Nucleus accumbens (tissue), 56 donors: ENCODE results near the gene GAL3ST2.
"Not testable (repeated sequence)": the region's sequence is repeated elsewhere in the genome, so short reads cannot be mapped to it uniquely, and the experiment has no call there.

Experiments
- DNase-seq, 56 donors: peaks; one replicate each; lab custom pipeline; 2025; lab: John Stamatoyannopoulos, UW

The GAL3ST2 gene

GRCh38 chr2:241745276-241745675 is 31.3 kb upstream of the GAL3ST2 start:
- DNase-seq, result no peak

- no peak for DNase-seq
Observed at GRCh38 chr2:241746084-241746483, 30.5 kb upstream of the GAL3ST2 start.

- DNase-seq, result no peak
Observed at GRCh38 chr2:241748468-241749256, 28.0 kb upstream of the GAL3ST2 start.

DNA sequence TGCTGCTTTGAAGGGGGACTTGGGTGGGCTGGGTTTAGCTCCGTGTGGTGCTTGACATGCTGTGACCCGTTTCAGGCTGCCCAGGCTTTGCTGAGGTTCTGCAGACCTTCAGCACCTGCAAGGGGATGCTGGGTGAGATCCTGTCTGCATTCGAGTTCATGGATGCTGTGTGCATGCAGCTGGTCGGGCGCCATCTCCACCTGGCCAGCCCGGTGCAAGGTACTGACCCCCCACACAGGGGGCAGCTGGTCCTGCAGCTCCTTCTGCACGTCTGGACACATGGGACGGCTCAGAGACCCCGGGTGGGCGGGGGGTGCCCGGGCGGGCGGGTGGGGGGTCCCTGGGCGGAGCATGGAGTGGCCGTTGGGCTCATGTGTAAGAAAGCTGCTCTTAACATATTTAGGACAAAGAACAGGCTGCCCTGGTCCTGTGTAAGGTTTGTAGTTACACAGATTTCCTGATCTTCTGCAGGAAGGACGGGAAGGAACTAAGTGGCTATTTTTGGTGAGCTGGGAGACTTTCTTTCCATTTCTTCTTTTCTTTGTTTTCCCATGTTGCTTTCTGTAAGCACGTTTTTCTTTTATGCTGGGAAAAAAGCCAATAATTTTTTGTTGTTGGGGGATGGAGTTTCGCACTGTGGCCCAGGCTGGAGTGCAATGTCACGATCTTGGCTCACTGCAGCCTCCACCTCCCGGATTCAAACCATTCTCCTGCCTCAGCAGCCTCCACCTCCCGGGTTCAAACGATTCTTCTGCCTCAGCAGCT is 26.4 kb upstream of the GAL3ST2 start:
- DNase-seq, result no peak

GRCh38 chr2:241751152-241751551 is 25.5 kb upstream of the GAL3ST2 start:
- no peak for DNase-seq

DNA sequence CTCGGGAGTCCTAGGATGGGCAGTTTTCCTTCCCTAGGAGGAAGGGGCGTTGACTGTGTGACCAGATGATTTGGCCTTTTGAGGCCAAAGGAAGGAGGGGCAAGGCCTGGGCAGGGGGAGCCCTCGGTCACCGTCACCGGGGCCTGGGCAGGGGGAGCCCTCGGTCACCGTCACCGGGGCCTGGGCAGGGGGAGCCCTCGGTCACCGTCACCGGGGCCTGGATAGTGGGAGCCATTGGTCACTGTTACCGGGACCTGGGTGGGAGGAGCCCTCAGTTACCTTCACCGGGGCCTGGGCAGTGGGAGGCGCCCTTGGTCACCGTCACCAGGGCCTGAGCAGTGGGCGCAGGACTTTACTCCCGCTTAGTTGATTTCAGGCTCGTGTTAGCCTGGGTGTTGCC is 24.8 kb upstream of the GAL3ST2 start:
- DNase-seq, result no peak

DNA sequence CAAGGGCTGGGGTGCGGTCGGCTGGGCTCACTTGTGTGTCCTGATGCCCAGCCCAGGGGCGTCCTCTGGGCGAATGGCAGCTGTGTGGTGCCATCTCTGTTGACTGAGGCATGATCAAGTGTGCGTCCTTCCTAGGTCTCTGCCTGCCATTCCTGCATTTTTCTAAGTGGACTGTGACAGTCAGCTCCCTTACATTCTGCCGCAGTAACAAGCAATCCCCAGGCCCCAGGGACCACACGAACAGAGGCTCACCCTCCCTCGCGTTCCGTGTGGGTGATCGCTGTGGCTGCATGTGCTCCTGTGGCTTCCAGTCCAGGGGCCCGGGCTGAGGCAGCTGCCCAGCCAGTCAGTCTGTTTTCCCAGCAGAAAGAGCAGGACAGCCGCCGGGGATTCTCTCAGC is 24.4 kb upstream of the GAL3ST2 start:
- no peak for DNase-seq

DNA sequence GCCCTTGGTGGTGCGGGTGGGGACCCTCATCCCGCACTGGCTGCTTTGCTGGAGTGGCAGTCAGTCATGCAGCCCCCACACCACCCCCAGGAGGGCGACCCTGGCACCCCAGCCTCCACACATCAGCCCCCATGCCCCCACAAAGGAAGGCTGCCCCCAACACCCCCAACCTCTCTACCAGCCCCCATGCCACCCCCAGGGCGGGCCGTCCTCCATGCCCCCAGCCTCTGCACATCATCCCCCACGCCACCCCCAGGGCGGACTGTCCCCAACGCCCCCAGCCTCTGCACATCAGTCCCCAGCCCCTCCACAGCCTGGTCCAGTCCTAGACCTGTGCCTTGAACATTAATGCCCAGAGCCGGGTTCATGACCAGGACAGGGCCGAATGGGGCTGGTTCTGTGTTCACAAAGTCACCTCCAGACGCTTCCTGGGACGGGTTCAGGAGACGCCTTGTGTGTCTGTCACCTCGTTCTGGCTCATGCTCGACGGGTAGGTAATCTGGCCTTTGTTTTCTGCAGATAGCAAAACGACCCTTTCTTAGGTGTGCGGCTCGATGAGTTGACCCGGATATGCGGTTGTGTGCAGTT is 23.8 kb upstream of the GAL3ST2 start:
- DNase-seq, result no peak

GRCh38 chr2:241753493-241753892 is 23.1 kb upstream of the GAL3ST2 start:
- DNase-seq, result no peak

- no peak for DNase-seq
Observed at GRCh38 chr2:241754042-241754441, 22.6 kb upstream of the GAL3ST2 start.

DNA sequence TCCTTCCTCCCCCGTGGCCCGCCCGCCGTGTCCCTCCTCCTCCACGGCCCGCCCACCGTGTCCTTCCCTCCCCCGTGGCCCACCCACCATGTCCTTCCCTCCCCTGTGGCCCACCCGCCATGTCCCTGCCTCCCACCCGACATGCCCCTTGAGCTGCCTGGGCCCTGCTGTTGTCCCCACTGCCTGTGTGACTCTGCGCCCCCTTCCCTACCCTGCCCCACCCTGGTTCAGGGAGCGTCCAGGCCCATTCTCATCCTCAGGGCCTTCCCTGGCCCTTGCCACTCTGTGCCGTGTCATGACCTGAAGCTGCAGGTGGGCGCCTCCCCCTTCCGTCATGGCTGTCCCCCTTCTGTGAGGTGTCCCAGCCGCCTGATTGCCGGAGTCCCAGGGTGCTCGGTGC is 21.5 kb upstream of the GAL3ST2 start:
- no peak for DNase-seq

- DNase-seq, result no peak
Observed at GRCh38 chr2:241755777-241756176, 20.8 kb upstream of the GAL3ST2 start.

- no peak for DNase-seq
Observed at GRCh38 chr2:241759067-241759807, 17.4 kb upstream of the GAL3ST2 start.

DNA sequence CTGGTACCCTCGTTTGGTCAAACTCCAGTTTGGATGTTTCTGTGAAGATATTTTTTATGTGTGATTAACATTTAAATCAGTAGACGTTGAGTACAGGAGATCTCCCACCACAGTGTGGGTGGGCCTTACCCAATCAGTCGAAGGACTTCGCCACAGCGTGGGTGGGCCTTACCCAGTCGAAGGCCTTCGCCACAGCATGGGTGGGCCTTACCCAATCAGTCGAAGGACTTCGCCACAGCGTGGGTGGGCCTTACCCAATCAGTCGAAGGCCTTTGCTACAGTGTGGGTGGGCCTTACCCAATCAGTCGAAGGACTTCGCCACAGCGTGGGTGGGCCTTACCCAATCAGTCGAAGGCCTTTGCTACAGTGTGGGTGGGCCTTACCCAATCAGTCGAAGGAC is 16.7 kb upstream of the GAL3ST2 start:
- not testable (repeated sequence) for DNase-seq

- no peak for DNase-seq
Observed at GRCh38 chr2:241760301-241760771, 16.3 kb upstream of the GAL3ST2 start.

DNA sequence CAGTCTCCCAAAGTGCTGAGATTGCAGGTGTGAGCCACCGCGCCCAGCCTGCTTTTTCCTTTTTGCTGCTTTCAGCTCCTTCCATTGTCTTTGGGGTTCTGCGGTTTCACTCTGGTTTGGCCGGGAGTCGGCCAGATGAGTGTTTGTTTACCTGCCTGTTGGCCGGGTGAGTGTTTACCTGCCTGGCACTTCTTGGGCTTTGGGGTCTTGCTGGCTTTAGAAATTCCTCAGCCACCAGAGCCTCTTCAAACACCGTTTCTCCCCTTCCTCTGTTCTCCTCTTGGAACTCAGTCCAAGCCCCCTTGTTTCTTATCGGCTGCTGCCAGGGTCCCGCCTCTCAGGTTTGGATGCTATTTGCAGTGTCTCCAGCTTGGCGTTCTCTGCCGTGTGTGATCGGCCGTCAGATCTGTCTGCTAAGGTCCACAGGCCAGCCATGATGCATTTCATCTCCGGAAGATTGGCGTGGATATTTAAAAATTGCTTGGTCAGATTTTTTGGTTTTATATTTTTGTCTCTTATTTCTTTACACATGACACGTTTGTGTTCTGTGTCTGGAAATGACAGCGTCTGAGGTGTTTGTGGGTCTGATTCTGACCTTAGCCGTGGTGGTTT is 14.2 kb upstream of the GAL3ST2 start:
- DNase-seq, result no peak

DNA sequence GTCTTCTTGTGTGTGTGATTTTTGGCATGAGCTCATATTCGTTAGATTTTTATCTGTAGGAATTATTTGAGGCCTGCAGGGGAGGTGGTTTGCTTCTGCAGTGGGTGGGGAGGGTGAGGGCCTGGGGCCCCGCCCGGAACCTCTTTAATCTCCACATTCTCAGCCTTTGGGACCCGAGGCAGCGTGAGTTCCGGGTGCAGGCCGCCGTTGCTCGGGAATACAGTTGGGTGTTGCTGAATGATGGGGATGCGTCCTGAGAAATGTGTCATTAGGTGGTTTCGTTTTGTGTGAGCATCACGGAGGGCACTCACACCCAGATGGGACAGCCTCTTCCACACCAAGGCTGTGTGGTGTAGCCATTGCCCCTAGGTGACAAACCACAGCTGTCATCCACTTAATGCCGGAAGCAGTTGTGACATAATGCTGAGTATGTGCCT is 13.7 kb upstream of the GAL3ST2 start:
- no peak for DNase-seq

- no peak for DNase-seq
Observed at GRCh38 chr2:241763551-241764274, 12.9 kb upstream of the GAL3ST2 start.
